Peyer's patch (tissue), 4 donors: ENCODE measurements around the gene C16orf90. TPM values are rescaled to one million over a fixed set of nuclear protein-coding genes. Genes with fewer than 3 reads are reported as not detected.

ENCODE experiments used
- DNase-seq, 3 donors: peaks; one replicate each; pipeline ENCODE4 v3.0.0-alpha.2; 2017 to 2019
- H3K27ac ChIP-seq, 4 donors: fragments of 200-600 bp; sonication (generic); one replicate each; pipeline ENCODE4 v1.5.1; 2016 to 2019
- H3K27me3 ChIP-seq, 2 donors: fragments of 200-600 bp; sonication (generic); one replicate each; pipeline ENCODE4 v1.5.1; 2019
- H3K36me3 ChIP-seq, 3 donors: fragments of 200-600 bp; sonication (generic); one replicate each; pipeline ENCODE4 v1.5.1; 2016 to 2019
- H3K4me1 ChIP-seq, 4 donors: fragments of 200-600 bp; sonication (generic); one replicate each; pipeline ENCODE4 v1.5.1; 2016 to 2019
- H3K4me3 ChIP-seq, 4 donors: fragments of 200-600 bp; sonication (generic); 1 replicate in 3 of 4; 2 replicates in 1 of 4; pipeline ENCODE4 v1.5.1; 2016 to 2019; ENCODE audit warnings: mild to moderate bottlenecking in 1 of 4
- H3K9me3 ChIP-seq, 4 donors: fragments of 200-600 bp; sonication (generic); one replicate each; pipeline ENCODE4 v1.5.1; 2016 to 2019; ENCODE audit warnings: mild to moderate bottlenecking in 1 of 4
- POLR2A ChIP-seq, 2 donors: fragments of 450-650 bp; IDR thresholded peaks; one replicate each; pipeline ENCODE4 v1.5.1; 2017; ENCODE audit warnings: antibody characterized with exemption in 2 of 2, mild to moderate bottlenecking in 2 of 2, moderate library complexity in 2 of 2
- total RNA-seq, 4 donors: library from RNA; depleted of rRNA; stranded (reverse); fragments of >200 nt; gene quantifications; one replicate each; pipeline ENCODE4 v1.1.0, GENCODE V29; 2016
- TF ChIP-seq, protein P1 (sequence below), 6 experiments: fragments of 450-650 bp in 4 of 6; fragments of 200-600 bp in 2 of 6; sonication (generic) in 1 of 6; IDR thresholded peaks; one replicate each; pipeline ENCODE4 v1.5.1; 2017 to 2019; ENCODE audit warnings: antibody characterized with exemption in 6 of 6, mild to moderate bottlenecking in 3 of 6, moderate library complexity in 1 of 6

Gene C16orf90
- total RNA-seq, 4 donors from 2014 or later = not detected

DNA sequence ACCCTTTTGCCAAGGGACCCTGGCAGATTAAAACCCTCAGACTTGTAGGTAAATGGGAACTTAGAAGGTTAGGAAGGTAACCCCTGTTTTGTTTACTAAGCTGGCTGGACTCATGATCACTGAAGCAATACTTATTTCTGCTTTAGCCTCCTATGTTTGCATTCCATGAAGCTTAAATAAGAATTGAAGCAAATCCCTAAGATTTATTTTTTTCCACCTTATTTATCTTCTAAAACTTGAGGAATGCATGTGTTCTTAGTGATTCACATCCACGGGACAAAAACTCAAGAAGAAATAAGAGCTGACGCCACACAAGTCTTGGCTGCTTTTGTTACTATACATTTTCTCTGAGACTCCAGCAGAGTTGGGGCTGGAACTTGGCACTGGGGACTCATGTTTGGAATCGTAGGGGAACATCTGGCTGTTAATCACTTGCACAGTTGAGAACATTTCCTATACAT, 41.0 kb upstream of the C16orf90 start:
- Histone ChIP-seq H3K27ac (no peak overlapping the region), H3K27me3 (no peaks in the 10 kb centered on the region), H3K4me3 (no peak overlapping the region), H3K36me3 (peaks cover 0 to 26% (median 0%) of the 10 kb centered on the region in 3 donors), H3K9me3 (no peaks in the 10 kb centered on the region), H3K4me1 (no peaks in the 10 kb centered on the region)
- no peak for DNase-seq
- TF ChIP-seq, protein P1, sequence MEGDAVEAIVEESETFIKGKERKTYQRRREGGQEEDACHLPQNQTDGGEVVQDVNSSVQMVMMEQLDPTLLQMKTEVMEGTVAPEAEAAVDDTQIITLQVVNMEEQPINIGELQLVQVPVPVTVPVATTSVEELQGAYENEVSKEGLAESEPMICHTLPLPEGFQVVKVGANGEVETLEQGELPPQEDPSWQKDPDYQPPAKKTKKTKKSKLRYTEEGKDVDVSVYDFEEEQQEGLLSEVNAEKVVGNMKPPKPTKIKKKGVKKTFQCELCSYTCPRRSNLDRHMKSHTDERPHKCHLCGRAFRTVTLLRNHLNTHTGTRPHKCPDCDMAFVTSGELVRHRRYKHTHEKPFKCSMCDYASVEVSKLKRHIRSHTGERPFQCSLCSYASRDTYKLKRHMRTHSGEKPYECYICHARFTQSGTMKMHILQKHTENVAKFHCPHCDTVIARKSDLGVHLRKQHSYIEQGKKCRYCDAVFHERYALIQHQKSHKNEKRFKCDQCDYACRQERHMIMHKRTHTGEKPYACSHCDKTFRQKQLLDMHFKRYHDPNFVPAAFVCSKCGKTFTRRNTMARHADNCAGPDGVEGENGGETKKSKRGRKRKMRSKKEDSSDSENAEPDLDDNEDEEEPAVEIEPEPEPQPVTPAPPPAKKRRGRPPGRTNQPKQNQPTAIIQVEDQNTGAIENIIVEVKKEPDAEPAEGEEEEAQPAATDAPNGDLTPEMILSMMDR (IDR thresholded peaks at IDR 0.05) = no peak
- TF ChIP-seq POLR2A (IDR thresholded peaks at IDR 0.05) = no peak

DNA sequence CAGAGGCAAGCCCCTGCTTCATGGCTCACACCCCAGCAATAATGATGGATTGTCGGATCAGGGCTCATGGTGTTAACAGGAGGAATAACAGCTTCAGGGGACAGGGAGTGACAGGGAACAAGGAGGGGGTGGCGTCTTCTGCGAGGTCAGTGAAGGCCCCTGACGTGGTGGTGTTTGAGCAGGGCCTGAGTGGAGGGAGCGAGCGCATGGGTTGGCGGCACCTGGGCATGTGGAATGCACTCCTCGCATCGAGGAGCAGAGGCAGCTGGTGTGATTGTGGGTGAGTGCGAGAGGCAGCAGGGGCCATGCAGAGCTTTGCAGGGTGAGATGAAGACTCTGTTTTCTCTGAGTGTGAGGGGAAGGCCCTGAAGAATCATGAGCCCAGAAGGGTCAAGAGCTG, 38.8 kb upstream of the C16orf90 start:
- H3K4me1 ChIP-seq = no peaks in the 10 kb centered on the region
- no peak for TF ChIP-seq POLR2A (IDR thresholded peaks at IDR 0.05)
- TF ChIP-seq, protein P1 (IDR thresholded peaks at IDR 0.05) = no peak
- H3K36me3 ChIP-seq = peaks cover 0 to 35% (median 0%) of the 10 kb centered on the region in 3 donors
- H3K27me3 ChIP-seq = no peaks in the 10 kb centered on the region
- DNase-seq = no peak
- H3K4me3 ChIP-seq = no peak overlapping the region
- H3K9me3 ChIP-seq = no peaks in the 10 kb centered on the region
- no peak overlapping the region for H3K27ac ChIP-seq

DNA sequence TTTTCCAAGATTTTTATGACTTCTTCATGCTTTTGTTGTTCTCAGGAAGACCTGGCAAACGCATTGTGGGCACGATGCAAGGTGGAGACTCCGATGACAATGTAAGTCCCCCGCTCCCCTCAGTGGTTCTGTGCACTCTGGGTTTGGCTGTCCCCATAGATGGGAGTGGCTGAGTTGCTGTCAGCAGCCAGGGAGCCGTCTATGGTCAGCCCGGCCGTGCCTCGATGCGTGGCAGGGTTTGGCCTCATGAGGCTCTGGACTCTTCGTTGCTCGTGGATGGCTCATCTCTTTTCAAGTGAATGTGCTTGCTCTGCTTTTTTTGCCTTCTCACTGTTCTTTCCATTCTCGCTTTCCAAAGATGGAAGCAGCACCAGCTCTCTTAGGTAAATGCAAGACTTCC, 37.5 kb upstream of the C16orf90 start:
- Histone ChIP-seq H3K27ac (no peak overlapping the region), H3K9me3 (no peaks in the 10 kb centered on the region), H3K4me3 (no peak overlapping the region), H3K27me3 (no peaks in the 10 kb centered on the region), H3K4me1 (no peaks in the 10 kb centered on the region), H3K36me3 (peaks cover 0 to 32% (median 0%) of the 10 kb centered on the region in 3 donors)
- TF ChIP-seq, protein P1 (IDR thresholded peaks at IDR 0.05) = no peak
- DNase-seq = peak in 1 of 3 donors; percentile 33

DNA sequence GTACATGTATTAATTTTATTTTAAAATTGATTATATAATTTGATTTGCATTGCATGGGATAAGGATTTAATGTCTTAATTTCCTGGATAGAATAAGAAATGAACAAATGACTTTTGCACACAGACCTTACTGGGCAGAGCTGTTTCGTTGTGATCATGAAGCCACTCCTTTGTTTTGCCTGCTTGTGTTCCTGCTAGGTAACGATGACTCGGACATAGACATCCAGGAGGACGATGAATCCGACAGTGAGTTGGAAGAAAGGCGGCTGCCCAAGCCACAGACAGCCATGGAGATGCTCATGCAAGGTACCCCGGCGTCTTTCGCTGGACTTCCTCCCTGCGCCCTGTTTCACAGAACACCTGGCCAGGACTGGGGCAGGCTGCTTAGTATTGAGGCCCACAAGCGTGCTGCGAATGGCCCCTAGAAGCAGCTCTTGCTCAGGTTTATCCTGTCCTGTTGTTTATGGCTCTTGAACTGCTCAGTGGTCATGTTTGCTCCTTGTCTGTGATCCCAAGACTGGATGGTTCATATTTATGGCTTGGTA, 35.2 kb upstream of the C16orf90 start:
- no peak for TF ChIP-seq POLR2A (IDR thresholded peaks at IDR 0.05)
- TF ChIP-seq, protein P1 (IDR thresholded peaks at IDR 0.05) = no peak
- H3K4me1 ChIP-seq = no peaks in the 10 kb centered on the region
- no peak overlapping the region for H3K4me3 ChIP-seq
- H3K27ac ChIP-seq = no peak overlapping the region
- H3K36me3 ChIP-seq = peaks cover 0 to 32% (median 0%) of the 10 kb centered on the region in 3 donors
- no peaks in the 10 kb centered on the region for H3K27me3 ChIP-seq
- DNase-seq = peak in 1 of 3 donors; percentile 35
- H3K9me3 ChIP-seq = no peaks in the 10 kb centered on the region

DNA sequence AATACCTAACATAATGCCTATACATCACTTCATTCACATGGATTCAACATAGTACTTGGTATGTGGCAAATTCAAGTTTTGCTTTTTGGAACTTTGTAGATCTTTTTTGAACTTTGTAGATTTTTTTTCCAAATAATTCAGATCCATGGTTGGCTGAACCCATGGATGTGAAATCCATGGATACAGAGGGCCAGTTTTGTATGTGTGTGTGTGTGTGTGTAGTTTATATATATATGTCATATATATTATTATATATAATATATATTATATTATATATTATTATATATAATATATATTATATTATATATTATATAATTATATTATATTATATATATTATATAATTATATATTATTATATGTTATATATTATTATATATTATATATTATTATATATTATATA, 33.9 kb upstream of the C16orf90 start:
- Histone ChIP-seq H3K4me1 (no peaks in the 10 kb centered on the region), H3K9me3 (no peaks in the 10 kb centered on the region), H3K36me3 (peaks cover 0 to 33% (median 0%) of the 10 kb centered on the region in 3 donors), H3K27me3 (no peaks in the 10 kb centered on the region), H3K27ac (no peak overlapping the region), H3K4me3 (no peak overlapping the region)
- TF ChIP-seq, protein P1 (IDR thresholded peaks at IDR 0.05) = no peak
- no peak for TF ChIP-seq POLR2A (IDR thresholded peaks at IDR 0.05)
- DNase-seq = no peak
